ENCODE results near the gene FCSK. TPM values are rescaled to one million over a fixed set of nuclear protein-coding genes. Genes with fewer than 3 reads are reported as not detected.
A peak's percentile ranks its signal among the peaks of the same experiment; 100 is the strongest.

The FCSK gene
- total and polyA plus RNA-seq, 2 of the 13 experiments (the other 11 are each of a cell fraction or from before 2014, with no cell fraction given): 9.1 to 19.2 TPM

DNA sequence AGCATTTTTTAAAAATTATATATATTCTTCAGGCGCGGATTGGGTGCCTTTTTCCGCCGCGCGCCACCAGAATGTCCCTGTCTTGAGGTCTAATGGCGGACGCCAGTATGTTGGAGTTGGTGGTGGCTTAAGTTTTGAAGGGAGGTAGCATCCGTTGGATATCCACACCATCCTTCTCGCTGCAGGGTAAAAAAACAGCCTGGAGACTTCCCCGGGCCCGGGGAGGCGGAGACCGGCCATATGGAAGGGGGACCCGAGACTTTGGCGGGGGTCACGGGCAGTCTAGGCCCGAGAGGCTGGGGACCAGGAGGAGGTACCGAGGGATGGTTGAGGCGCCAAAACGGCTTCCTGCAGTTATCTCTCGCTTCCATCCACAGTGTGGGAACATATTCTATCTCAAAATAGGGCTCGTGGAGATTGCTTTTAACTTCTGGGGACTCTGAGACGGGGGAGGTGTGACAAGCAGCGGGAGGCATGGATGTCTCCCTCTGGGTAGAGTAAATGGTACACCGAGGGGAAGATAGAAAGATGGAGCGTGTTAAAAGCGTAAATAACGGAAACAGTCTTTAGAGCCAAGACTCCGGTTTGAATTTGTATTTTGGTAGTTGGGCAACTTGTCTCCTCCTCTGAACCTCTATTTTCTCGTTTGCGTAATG lies 69.5 kb downstream of the FCSK start, which contains the start of gene SF3B3 (continued):
- TF ChIP-seq, protein P1, sequence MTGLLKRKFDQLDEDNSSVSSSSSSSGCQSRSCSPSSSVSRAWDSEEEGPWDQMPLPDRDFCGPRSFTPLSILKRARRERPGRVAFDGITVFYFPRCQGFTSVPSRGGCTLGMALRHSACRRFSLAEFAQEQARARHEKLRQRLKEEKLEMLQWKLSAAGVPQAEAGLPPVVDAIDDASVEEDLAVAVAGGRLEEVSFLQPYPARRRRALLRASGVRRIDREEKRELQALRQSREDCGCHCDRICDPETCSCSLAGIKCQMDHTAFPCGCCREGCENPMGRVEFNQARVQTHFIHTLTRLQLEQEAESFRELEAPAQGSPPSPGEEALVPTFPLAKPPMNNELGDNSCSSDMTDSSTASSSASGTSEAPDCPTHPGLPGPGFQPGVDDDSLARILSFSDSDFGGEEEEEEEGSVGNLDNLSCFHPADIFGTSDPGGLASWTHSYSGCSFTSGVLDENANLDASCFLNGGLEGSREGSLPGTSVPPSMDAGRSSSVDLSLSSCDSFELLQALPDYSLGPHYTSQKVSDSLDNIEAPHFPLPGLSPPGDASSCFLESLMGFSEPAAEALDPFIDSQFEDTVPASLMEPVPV (CRISPR knock-in tag; IDR thresholded peaks at IDR 0.05): peak; percentile 63
- TF ChIP-seq KAT8 (CRISPR knock-in tag; IDR thresholded peaks at IDR 0.05): peak; percentile 92
- TF ChIP-seq, protein P2, sequence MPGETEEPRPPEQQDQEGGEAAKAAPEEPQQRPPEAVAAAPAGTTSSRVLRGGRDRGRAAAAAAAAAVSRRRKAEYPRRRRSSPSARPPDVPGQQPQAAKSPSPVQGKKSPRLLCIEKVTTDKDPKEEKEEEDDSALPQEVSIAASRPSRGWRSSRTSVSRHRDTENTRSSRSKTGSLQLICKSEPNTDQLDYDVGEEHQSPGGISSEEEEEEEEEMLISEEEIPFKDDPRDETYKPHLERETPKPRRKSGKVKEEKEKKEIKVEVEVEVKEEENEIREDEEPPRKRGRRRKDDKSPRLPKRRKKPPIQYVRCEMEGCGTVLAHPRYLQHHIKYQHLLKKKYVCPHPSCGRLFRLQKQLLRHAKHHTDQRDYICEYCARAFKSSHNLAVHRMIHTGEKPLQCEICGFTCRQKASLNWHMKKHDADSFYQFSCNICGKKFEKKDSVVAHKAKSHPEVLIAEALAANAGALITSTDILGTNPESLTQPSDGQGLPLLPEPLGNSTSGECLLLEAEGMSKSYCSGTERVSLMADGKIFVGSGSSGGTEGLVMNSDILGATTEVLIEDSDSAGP (CRISPR knock-in tag; IDR thresholded peaks at IDR 0.05; ENCODE audit: borderline replicate concordance): no peak; the same call in 1 of the 2 replicates
- no peak for TF ChIP-seq ZNF383 (CRISPR knock-in tag; IDR thresholded peaks at IDR 0.05; ENCODE audit: borderline replicate concordance)
- TF ChIP-seq, protein P3, sequence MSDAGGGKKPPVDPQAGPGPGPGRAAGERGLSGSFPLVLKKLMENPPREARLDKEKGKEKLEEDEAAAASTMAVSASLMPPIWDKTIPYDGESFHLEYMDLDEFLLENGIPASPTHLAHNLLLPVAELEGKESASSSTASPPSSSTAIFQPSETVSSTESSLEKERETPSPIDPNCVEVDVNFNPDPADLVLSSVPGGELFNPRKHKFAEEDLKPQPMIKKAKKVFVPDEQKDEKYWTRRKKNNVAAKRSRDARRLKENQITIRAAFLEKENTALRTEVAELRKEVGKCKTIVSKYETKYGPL (CRISPR knock-in tag; IDR thresholded peaks at IDR 0.05): no peak
- no peak for TF ChIP-seq SETDB1 (CRISPR knock-in tag; IDR thresholded peaks at IDR 0.05; ENCODE audit: borderline replicate concordance)
- peak; percentile 68 for TF ChIP-seq XRCC5 (optimal IDR thresholded peaks at IDR 0.05; ENCODE audit: low read length)
- TF ChIP-seq, protein P4, sequence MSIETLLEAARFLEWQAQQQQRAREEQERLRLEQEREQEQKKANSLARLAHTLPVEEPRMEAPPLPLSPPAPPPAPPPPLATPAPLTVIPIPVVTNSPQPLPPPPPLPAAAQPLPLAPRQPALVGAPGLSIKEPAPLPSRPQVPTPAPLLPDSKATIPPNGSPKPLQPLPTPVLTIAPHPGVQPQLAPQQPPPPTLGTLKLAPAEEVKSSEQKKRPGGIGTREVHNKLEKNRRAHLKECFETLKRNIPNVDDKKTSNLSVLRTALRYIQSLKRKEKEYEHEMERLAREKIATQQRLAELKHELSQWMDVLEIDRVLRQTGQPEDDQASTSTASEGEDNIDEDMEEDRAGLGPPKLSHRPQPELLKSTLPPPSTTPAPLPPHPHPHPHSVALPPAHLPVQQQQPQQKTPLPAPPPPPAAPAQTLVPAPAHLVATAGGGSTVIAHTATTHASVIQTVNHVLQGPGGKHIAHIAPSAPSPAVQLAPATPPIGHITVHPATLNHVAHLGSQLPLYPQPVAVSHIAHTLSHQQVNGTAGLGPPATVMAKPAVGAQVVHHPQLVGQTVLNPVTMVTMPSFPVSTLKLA (IDR thresholded peaks at IDR 0.05): no peak
- TF ChIP-seq ZNF121 (CRISPR knock-in tag; IDR thresholded peaks at IDR 0.05): no peak
- TF ChIP-seq U2AF1 (optimal IDR thresholded peaks at IDR 0.05; ENCODE audit: low read depth, low read length): peak; percentile 52
- peak; percentile 97 for TF ChIP-seq ZNF33A (CRISPR knock-in tag; IDR thresholded peaks at IDR 0.05; ENCODE audit: borderline replicate concordance)
- 0 out of 2 replicates have a peak, but pooled peaks have one; percentile 75 for TF ChIP-seq ZNF296 (CRISPR knock-in tag; conservative IDR thresholded peaks at IDR 0.05)
- peak; percentile 90 for TF ChIP-seq HDAC1 (CRISPR knock-in tag; IDR thresholded peaks at IDR 0.05)
- TF ChIP-seq ZSCAN9 (CRISPR knock-in tag; IDR thresholded peaks at IDR 0.05; ENCODE audit: borderline replicate concordance): no peak
- peak; percentile 38; the same call in 1 of the 2 replicates for TF ChIP-seq ZFP37 (CRISPR knock-in tag; IDR thresholded peaks at IDR 0.05; ENCODE audit: borderline replicate concordance)
- TF ChIP-seq ZNF3 (CRISPR knock-in tag; IDR thresholded peaks at IDR 0.05): peak; percentile 76; the same call in 1 of the 2 replicates
- TF ChIP-seq, protein P5, sequence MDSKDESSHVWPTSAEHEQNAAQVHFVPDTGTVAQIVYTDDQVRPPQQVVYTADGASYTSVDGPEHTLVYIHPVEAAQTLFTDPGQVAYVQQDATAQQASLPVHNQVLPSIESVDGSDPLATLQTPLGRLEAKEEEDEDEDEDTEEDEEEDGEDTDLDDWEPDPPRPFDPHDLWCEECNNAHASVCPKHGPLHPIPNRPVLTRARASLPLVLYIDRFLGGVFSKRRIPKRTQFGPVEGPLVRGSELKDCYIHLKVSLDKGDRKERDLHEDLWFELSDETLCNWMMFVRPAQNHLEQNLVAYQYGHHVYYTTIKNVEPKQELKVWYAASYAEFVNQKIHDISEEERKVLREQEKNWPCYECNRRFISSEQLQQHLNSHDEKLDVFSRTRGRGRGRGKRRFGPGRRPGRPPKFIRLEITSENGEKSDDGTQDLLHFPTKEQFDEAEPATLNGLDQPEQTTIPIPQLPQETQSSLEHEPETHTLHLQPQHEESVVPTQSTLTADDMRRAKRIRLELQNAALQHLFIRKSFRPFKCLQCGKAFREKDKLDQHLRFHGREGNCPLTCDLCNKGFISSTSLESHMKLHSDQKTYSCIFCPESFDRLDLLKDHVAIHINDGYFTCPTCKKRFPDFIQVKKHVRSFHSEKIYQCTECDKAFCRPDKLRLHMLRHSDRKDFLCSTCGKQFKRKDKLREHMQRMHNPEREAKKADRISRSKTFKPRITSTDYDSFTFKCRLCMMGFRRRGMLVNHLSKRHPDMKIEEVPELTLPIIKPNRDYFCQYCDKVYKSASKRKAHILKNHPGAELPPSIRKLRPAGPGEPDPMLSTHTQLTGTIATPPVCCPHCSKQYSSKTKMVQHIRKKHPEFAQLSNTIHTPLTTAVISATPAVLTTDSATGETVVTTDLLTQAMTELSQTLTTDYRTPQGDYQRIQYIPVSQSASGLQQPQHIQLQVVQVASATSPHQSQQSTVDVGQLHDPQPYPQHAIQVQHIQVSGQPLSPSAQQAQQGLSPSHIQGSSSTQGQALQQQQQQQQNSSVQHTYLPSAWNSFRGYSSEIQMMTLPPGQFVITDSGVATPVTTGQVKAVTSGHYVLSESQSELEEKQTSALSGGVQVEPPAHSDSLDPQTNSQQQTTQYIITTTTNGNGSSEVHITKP (CRISPR knock-in tag; IDR thresholded peaks at IDR 0.05; ENCODE audit: low read depth): no peak
- TF ChIP-seq, protein P6, sequence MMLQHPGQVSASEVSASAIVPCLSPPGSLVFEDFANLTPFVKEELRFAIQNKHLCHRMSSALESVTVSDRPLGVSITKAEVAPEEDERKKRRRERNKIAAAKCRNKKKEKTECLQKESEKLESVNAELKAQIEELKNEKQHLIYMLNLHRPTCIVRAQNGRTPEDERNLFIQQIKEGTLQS (CRISPR knock-in tag; IDR thresholded peaks at IDR 0.05): peak; percentile 55
- no peak for TF ChIP-seq TOE1 (CRISPR knock-in tag; IDR thresholded peaks at IDR 0.05)
- TF ChIP-seq BORCS8-MEF2B (CRISPR knock-in tag; IDR thresholded peaks at IDR 0.05): peak; percentile 84

Data from HepG2 (cell line).